Glutamatergic neuron (in vitro differentiated cells): ENCODE results near the gene KRTAP5-2. TPM values are rescaled to one million over a fixed set of nuclear protein-coding genes. Genes with fewer than 3 reads are reported as not detected.

Experiments
- DNase-seq: peaks from one replicate; pipeline ENCODE4 v3.0.0; 2022
- H3K27ac Mint-ChIP-seq: one replicate; pipeline ENCODE4 v1.8.0; 2020; ENCODE audit warnings: mild to moderate bottlenecking, mixed read lengths, inconsistent platforms; ENCODE audit not compliant: unreplicated experiment
- H3K27me3 Mint-ChIP-seq: one replicate; pipeline ENCODE4 v1.8.0; 2020; ENCODE audit warnings: mild to moderate bottlenecking, moderate library complexity, mixed read lengths, inconsistent platforms; ENCODE audit not compliant: unreplicated experiment
- H3K36me3 Mint-ChIP-seq: one replicate; pipeline ENCODE4 v1.8.0; 2020; ENCODE audit warnings: mild to moderate bottlenecking, mixed read lengths, inconsistent platforms; ENCODE audit not compliant: unreplicated experiment
- H3K4me1 Mint-ChIP-seq: one replicate; pipeline ENCODE4 v1.8.0; 2020; ENCODE audit warnings: mild to moderate bottlenecking, low read depth, mixed read lengths, inconsistent platforms; ENCODE audit not compliant: unreplicated experiment
- H3K4me3 Mint-ChIP-seq: one replicate; pipeline ENCODE4 v1.8.0; 2020; ENCODE audit warnings: mild to moderate bottlenecking, mixed read lengths, inconsistent platforms; ENCODE audit not compliant: unreplicated experiment
- H3K9me3 Mint-ChIP-seq: one replicate; pipeline ENCODE4 v1.8.0; 2020; ENCODE audit warnings: mild to moderate bottlenecking, moderate library complexity, mixed read lengths, inconsistent platforms; ENCODE audit not compliant: unreplicated experiment
- total RNA-seq: library from RNA; stranded (reverse); fragmentation: NEBNext Ultra II Directional; extraction: Animal tissue kit (Norgen Biotek cat#: 25700); gene quantifications from one replicate; pipeline ENCODE4 v1.2.1, GENCODE V29; 2021; ENCODE audit not compliant: unreplicated experiment
- TF ChIP-seq, protein P1 (sequence below): fragments of 200-600 bp; sonication (generic); IDR thresholded peaks from one replicate; pipeline ENCODE4 v1.5.0; 2021; ENCODE audit not compliant: partially characterized antibody, unreplicated experiment

KRTAP5-2 gene
- total RNA-seq, 1 donor from 2014 or later = not detected

DNA sequence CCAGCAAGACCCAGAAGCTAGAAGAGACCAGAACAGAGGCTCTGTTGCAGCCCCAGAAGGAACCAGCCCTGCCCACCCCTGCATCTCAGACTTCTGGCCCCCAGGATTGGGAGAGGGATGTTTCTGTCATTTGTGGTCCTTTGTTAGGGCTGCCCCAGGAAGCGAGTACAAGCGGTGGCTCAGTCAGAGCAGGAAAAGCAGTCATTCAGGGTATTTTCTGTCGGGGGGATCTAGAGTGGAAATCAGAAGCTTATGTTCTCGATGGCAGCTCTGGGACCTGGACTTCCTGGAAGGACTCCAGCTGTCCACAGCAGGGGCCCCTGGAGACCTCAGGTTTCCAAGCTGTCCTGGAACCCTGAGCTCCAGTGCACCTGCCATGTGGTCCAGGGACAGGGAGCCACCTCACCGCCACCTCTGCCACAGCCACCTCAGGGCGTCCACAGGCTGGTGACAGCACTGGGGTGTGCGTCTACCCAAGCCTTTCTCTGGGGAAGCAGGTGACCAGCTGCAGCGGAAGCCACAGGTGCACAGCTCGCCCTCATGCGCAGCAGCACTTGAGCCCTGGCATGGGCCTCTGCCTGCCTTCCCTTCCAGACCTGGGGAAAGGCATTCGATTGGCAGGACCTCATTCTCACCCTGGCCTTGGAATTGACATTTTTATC, 34.1 kb upstream of the KRTAP5-2 start:
- TF ChIP-seq, protein P1, sequence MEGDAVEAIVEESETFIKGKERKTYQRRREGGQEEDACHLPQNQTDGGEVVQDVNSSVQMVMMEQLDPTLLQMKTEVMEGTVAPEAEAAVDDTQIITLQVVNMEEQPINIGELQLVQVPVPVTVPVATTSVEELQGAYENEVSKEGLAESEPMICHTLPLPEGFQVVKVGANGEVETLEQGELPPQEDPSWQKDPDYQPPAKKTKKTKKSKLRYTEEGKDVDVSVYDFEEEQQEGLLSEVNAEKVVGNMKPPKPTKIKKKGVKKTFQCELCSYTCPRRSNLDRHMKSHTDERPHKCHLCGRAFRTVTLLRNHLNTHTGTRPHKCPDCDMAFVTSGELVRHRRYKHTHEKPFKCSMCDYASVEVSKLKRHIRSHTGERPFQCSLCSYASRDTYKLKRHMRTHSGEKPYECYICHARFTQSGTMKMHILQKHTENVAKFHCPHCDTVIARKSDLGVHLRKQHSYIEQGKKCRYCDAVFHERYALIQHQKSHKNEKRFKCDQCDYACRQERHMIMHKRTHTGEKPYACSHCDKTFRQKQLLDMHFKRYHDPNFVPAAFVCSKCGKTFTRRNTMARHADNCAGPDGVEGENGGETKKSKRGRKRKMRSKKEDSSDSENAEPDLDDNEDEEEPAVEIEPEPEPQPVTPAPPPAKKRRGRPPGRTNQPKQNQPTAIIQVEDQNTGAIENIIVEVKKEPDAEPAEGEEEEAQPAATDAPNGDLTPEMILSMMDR = no peak
- no peak for DNase-seq
- H3K4me1 Mint-ChIP-seq = no peaks in the 10 kb centered on the region
- H3K36me3 Mint-ChIP-seq = no peaks in the 10 kb centered on the region
- H3K9me3 Mint-ChIP-seq = peaks cover 4% of the 10 kb centered on the region
- no peak overlapping the region for H3K4me3 Mint-ChIP-seq
- no peak overlapping the region for H3K27ac Mint-ChIP-seq
- peaks cover 2% of the 10 kb centered on the region for H3K27me3 Mint-ChIP-seq

DNA sequence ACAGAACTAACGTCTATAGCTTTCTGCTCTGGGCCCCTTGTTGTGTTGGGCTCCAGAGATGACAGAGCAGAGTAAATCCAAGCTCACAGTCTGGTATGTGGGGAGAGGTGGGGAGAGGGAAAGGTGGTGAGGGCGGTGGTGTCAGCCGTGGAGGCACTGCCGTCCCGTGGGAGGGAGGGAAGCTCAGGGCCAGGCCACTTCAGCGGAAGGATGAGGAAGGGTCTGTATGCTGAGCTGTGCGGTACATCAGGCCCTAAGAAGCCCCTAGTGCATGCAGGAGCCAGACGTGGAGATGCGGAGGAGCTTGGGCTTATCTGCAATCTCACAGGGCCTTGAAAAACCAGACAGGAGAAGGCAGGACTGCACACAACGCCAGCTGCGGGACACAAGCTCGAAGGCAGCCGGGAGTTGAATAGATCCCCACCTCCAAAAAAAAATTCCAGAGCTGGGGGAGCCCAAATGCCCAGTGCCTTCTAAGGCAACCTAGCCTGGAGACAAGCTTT, 33.0 kb upstream of the KRTAP5-2 start:
- no peaks in the 10 kb centered on the region for H3K36me3 Mint-ChIP-seq
- TF ChIP-seq, protein P1 = no peak
- no peak overlapping the region for H3K27ac Mint-ChIP-seq
- peaks cover 4% of the 10 kb centered on the region for H3K9me3 Mint-ChIP-seq
- H3K27me3 Mint-ChIP-seq = peaks cover 4% of the 10 kb centered on the region
- H3K4me3 Mint-ChIP-seq = peak overlapping the region; percentile 9
- no peak for DNase-seq
- H3K4me1 Mint-ChIP-seq = no peaks in the 10 kb centered on the region

DNA sequence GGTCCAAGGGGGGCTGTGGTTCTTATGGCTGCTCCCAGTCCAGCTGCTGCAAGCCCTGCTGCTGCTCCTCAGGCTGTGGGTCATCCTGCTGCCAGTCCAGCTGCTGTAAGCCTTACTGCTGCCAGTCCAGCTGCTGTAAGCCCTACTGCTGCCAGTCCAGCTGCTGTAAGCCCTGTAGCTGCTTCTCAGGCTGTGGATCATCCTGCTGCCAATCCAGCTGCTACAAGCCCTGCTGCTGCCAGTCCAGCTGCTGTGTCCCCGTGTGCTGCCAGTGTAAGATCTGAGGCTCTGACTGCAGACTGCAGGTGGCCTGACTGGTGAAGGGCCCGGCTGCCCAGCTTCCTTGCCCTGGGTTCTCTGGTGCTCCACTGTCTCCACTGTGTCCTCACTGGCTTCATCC, 32.2 kb upstream of the KRTAP5-2 start:
- Mint-ChIP-seq H3K4me3 (no peak overlapping the region), H3K9me3 (peaks cover 4% of the 10 kb centered on the region), H3K27me3 (peaks cover 4% of the 10 kb centered on the region), H3K4me1 (no peaks in the 10 kb centered on the region), H3K27ac (no peak overlapping the region), H3K36me3 (no peaks in the 10 kb centered on the region)
- DNase-seq = no peak
- TF ChIP-seq, protein P1 = no peak

DNA sequence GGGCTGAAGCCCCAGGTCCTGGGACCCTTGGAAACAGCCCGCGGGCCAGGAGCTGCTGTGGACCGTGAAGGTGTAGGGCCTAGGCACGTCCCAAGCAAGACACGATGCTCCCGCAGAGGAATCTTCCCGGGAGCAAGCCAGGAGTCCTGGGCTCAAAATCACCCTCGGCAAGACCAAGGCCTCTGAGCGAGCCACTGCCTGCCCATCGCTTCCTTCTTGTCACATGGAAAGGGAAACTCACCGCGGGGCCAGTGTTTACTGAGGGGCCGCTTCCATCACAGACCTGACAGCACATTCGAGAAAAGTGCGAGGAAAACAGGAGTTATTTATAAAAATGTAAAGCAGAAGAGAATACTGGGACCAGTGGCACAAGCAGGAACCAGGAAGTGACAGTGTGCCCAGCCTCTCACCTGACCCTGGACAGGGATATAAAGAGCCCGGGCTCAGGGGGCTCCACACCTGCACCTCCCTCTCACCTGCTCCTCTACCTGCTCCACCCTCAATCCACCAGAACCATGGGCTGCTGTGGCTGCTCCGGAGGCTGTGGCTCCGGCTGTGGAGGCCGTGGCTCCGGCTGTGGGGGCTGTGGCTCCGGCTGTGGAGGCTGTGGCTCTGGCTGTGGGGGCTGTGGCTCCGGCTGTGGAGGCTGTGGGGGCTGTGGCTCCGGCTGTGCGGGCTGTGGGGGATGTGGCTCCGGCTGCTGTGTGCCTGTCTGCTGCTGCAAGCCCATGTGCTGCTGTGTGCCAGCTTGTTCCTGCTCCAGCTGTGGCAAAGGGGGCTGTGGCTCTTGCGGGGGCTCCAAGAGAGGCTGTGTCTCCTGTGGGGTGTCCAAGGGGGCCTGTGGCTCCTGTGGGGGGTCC, 31.5 kb upstream of the KRTAP5-2 start, which contains the start of gene KRTAP5-5:
Gene KRTAP5-5 (plus strand): TSS at position 450 of the 860 bp plus-strand sequence. CDS start 66 bp downstream, at position 516.
- no peaks in the 10 kb centered on the region for H3K36me3 Mint-ChIP-seq
- DNase-seq = no peak
- peaks cover 4% of the 10 kb centered on the region for H3K27me3 Mint-ChIP-seq
- H3K4me1 Mint-ChIP-seq = no peaks in the 10 kb centered on the region
- H3K27ac Mint-ChIP-seq = no peak within 1 kb of the TSS
- TF ChIP-seq, protein P1 = no peak
- H3K4me3 Mint-ChIP-seq = no peak within 1 kb of the TSS
- peaks cover 6% of the 10 kb centered on the region for H3K9me3 Mint-ChIP-seq
